Caco-2 (cell line): Measurements from ENCODE around the gene MYH15. TPM values are rescaled to one million over a fixed set of nuclear protein-coding genes. Genes with fewer than 3 reads are reported as not detected.

Source experiments
- BruUV-seq: library from RNA; stranded (reverse); fragments of 400-500 nt; replicated peaks from 2 replicates; lab custom pipeline; 2021; lab: Mats Ljungman, UMichigan
- CTCF ChIA-PET: fragments of 300-600 bp; sonication (Branson Sonifier 250); formaldehyde crosslinking; loops from one replicate; lab custom pipeline; 2022; ENCODE audit warnings: antibody characterized with exemption; lab: Charles Lee
- POLR2A ChIA-PET: fragments of 300-600 bp; sonication (Branson Sonifier 250); formaldehyde crosslinking; loops from one replicate; lab custom pipeline; 2022; ENCODE audit warnings: antibody characterized with exemption; lab: Charles Lee
- DNase-seq, 2 experiments: peaks; one replicate each; pipeline versions ENCODE4 v3.0.0 to v3.0.0-alpha.2; 2020 to 2022
- H3K27me3 ChIP-seq: replicated peaks from 2 replicates; pipeline ENCODE4 v1.6.0; 2011; ENCODE audit warnings: low read length; ENCODE audit not compliant: control insufficient read depth, insufficient read depth
- H3K36me3 ChIP-seq: 2 replicates; pipeline ENCODE4 v1.5.1; 2011; ENCODE audit warnings: low read length; ENCODE audit not compliant: control insufficient read depth, insufficient read depth
- H3K4me1 ChIP-seq: fragments of 250-450 bp; sonication (Bioruptor Pico); 2 replicates; pipeline ENCODE4 v1.5.1; 2020; ENCODE audit warnings: mild to moderate bottlenecking
- H3K4me3 ChIP-seq: 2 replicates; pipeline ENCODE4 v1.5.1; 2011; ENCODE audit warnings: low read depth, mild to moderate bottlenecking, control low read depth, low read length
- H3K9me3 ChIP-seq: fragments of 250-450 bp; sonication (Bioruptor Pico); 2 replicates; pipeline ENCODE4 v1.5.1; 2020; ENCODE audit warnings: mild to moderate bottlenecking, moderate library complexity
- H3K27ac Mint-ChIP-seq: one replicate; pipeline ENCODE4 v1.8.0; 2022; ENCODE audit warnings: mixed read lengths; ENCODE audit not compliant: unreplicated experiment
- H3K27me3 Mint-ChIP-seq: one replicate; pipeline ENCODE4 v1.8.0; 2022; ENCODE audit warnings: mixed read lengths; ENCODE audit not compliant: insufficient read depth, unreplicated experiment
- H3K36me3 Mint-ChIP-seq: one replicate; pipeline ENCODE4 v1.8.0; 2022; ENCODE audit warnings: mild to moderate bottlenecking, mixed read lengths; ENCODE audit not compliant: insufficient read depth, unreplicated experiment
- H3K4me1 Mint-ChIP-seq: one replicate; pipeline ENCODE4 v1.8.0; 2022; ENCODE audit warnings: low read depth, mixed read lengths; ENCODE audit not compliant: unreplicated experiment
- H3K4me3 Mint-ChIP-seq: one replicate; pipeline ENCODE4 v1.8.0; 2022; ENCODE audit warnings: mild to moderate bottlenecking, moderate library complexity, mixed read lengths; ENCODE audit not compliant: unreplicated experiment
- H3K9me3 Mint-ChIP-seq: one replicate; pipeline ENCODE4 v1.8.0; 2022; ENCODE audit warnings: mixed read lengths; ENCODE audit not compliant: unreplicated experiment
- intact Hi-C: fragments of 100-400 bp; cut with micrococcal nuclease; formaldehyde crosslinking; loops from one replicate; pipeline ENCODE4 v1.10.0; 2022; ENCODE audit not compliant: unreplicated experiment
- total RNA-seq: library from RNA; stranded (reverse); gene quantifications from 2 replicates; pipeline ENCODE4 v1.2.3, GENCODE V29; 2022
- TF ChIP-seq, protein P1 (sequence below), 2 experiments: fragments of 200-600 bp in 1 of 2; IDR thresholded peaks; 1 replicate in 1 of 2; 2 replicates in 1 of 2; pipeline versions ENCODE4 v1.5.1 to v1.8.0; 2011 to 2022; ENCODE audit warnings: antibody characterized with exemption in 1 of 2, control low read depth in 1 of 2, inconsistent platforms in 1 of 2, low read depth in 1 of 2, low read length in 1 of 2, mild to moderate bottlenecking in 1 of 2, moderate library complexity in 1 of 2; ENCODE audit not compliant: insufficient read depth in 1 of 2, severe bottlenecking in 1 of 2, unreplicated experiment in 1 of 2

MYH15 gene
- total RNA-seq, 1 experiment from 2014 or later = 0.25 TPM

DNA sequence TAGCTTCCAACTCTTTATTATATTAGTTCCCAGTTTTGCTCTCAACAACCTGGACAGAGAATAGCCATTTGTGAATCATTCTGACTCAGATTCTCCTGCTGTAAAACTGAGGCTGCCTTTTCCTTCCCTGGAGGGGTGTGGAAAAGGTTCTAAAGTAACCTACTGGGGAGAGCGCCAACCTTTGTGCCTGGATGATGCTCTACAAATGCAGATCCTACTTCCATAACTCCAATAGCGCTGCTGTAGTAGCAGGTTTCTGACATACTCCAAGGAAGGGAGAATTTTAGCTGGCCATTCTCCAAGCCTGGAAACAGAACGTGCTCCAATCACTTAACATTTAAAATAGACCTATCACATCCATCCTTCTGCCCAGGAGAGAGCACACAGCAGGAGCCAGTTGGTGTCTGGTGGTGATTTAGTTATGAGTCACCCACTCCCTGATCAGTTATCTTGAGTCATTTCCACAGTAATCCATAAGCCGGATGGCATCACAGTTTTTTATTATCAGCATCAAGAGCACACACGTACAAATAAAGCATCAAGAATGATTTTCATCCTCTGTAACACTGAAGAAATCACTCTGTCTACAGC lies 38.3 kb downstream of the MYH15 start:
- intact Hi-C loops = loop anchor here (10.0 kb wide), 2 partner anchors 797 to 1237 kb away; no protein-coding TSS in a partner anchor
- no peak for DNase-seq
- Histone ChIP-seq H3K4me1 (no peaks in the 10 kb centered on the region), H3K36me3 (no peaks in the 10 kb centered on the region), H3K4me3 (no peak overlapping the region), H3K9me3 (no peaks in the 10 kb centered on the region), H3K27me3 (no peaks in the 10 kb centered on the region; the same call in 1 of the 2 replicates)
- no peaks in the 10 kb centered on the region for H3K9me3 Mint-ChIP-seq
- ChIA-PET POLR2A (no interaction called here), CTCF (no interaction called here)
- H3K36me3 Mint-ChIP-seq = no peaks in the 10 kb centered on the region
- no peak overlapping the region for H3K4me3 Mint-ChIP-seq
- no TSS peak for BruUV-seq
- peaks cover 2% of the 10 kb centered on the region for H3K27me3 Mint-ChIP-seq
- H3K27ac Mint-ChIP-seq = no peak overlapping the region
- TF ChIP-seq, protein P1, sequence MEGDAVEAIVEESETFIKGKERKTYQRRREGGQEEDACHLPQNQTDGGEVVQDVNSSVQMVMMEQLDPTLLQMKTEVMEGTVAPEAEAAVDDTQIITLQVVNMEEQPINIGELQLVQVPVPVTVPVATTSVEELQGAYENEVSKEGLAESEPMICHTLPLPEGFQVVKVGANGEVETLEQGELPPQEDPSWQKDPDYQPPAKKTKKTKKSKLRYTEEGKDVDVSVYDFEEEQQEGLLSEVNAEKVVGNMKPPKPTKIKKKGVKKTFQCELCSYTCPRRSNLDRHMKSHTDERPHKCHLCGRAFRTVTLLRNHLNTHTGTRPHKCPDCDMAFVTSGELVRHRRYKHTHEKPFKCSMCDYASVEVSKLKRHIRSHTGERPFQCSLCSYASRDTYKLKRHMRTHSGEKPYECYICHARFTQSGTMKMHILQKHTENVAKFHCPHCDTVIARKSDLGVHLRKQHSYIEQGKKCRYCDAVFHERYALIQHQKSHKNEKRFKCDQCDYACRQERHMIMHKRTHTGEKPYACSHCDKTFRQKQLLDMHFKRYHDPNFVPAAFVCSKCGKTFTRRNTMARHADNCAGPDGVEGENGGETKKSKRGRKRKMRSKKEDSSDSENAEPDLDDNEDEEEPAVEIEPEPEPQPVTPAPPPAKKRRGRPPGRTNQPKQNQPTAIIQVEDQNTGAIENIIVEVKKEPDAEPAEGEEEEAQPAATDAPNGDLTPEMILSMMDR (IDR thresholded peaks at IDR 0.05; ENCODE audit: insufficient read depth in 1 of 2, low read depth in 1 of 2, low read length in 1 of 2, severe bottlenecking in 1 of 2, unreplicated experiment in 1 of 2) = no peak
- H3K4me1 Mint-ChIP-seq = no peaks in the 10 kb centered on the region

DNA sequence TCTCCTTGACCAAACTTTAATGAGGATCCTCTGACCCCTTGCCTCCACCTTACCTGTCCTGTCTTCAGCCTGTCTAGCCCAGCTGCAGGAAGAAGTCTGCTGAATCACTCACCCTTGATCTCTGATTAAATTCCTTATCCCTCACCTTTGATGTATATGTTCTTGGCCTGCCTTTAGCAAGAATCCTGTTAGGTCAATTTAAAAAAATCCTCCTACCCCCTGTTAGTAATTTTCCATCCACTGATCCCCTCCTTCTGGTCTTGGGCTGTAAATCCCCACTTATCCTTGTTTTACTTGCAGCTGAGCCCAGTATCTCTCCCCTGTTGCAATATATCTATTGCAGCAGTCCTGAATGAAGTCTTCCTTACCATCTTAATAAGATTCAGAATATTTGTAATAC lies 39.0 kb downstream of the MYH15 start:
- Mint-ChIP-seq H3K9me3 (no peaks in the 10 kb centered on the region), H3K27ac (no peak overlapping the region), H3K4me1 (no peaks in the 10 kb centered on the region), H3K36me3 (no peaks in the 10 kb centered on the region), H3K4me3 (no peak overlapping the region), H3K27me3 (peaks cover 2% of the 10 kb centered on the region)
- intact Hi-C loops = loop anchor here (10.0 kb wide), 2 partner anchors 797 to 1237 kb away; no protein-coding TSS in a partner anchor
- ChIA-PET POLR2A (no interaction called here), CTCF (no interaction called here)
- Histone ChIP-seq H3K4me3 (no peak overlapping the region), H3K27me3 (no peaks in the 10 kb centered on the region; the same call in 1 of the 2 replicates), H3K9me3 (no peaks in the 10 kb centered on the region), H3K4me1 (no peaks in the 10 kb centered on the region), H3K36me3 (no peaks in the 10 kb centered on the region)
- TF ChIP-seq, protein P1 (IDR thresholded peaks at IDR 0.05; ENCODE audit: insufficient read depth in 1 of 2, low read depth in 1 of 2, low read length in 1 of 2, severe bottlenecking in 1 of 2, unreplicated experiment in 1 of 2) = no peak
- no peak for DNase-seq
- BruUV-seq = no TSS peak

DNA sequence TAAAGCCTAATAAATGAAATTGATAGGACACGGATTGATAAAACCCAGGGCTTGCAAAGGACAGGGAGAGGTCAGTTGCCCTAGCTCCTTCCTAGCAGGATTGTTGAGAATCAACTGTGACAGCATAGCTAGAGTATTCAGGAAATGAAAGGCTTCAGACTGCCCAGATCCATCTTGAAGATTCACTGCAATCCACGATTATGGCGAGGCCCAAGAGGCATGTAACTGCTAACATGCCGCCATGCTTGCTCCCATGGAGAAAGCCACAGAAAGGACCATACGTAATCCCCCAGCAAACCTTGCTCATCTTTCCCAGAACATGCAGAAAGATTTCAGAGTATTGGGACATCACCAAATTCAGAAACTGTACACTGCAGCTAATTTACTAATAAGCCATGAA lies 41.3 kb downstream of the MYH15 start:
- H3K4me3 ChIP-seq = no peak overlapping the region
- intact Hi-C loops = no loop called here
- TF ChIP-seq, protein P1 (IDR thresholded peaks at IDR 0.05; ENCODE audit: insufficient read depth in 1 of 2, low read depth in 1 of 2, low read length in 1 of 2, severe bottlenecking in 1 of 2, unreplicated experiment in 1 of 2) = no peak
- H3K9me3 ChIP-seq = no peaks in the 10 kb centered on the region
- Mint-ChIP-seq H3K36me3 (no peaks in the 10 kb centered on the region), H3K4me3 (no peak overlapping the region), H3K4me1 (no peaks in the 10 kb centered on the region), H3K27me3 (peaks cover 2% of the 10 kb centered on the region), H3K9me3 (no peaks in the 10 kb centered on the region), H3K27ac (no peak overlapping the region)
- no peak for DNase-seq
- no peaks in the 10 kb centered on the region for H3K36me3 ChIP-seq
- H3K4me1 ChIP-seq = no peaks in the 10 kb centered on the region
- ChIA-PET CTCF (no interaction called here), POLR2A (no interaction called here)
- H3K27me3 ChIP-seq = no peaks in the 10 kb centered on the region; the same call in 1 of the 2 replicates
- BruUV-seq = no TSS peak
